ENCODE data around the gene HOXA1.
A peak's percentile ranks its signal among the peaks of the same experiment; 100 is the strongest.

Gene HOXA1

DNA sequence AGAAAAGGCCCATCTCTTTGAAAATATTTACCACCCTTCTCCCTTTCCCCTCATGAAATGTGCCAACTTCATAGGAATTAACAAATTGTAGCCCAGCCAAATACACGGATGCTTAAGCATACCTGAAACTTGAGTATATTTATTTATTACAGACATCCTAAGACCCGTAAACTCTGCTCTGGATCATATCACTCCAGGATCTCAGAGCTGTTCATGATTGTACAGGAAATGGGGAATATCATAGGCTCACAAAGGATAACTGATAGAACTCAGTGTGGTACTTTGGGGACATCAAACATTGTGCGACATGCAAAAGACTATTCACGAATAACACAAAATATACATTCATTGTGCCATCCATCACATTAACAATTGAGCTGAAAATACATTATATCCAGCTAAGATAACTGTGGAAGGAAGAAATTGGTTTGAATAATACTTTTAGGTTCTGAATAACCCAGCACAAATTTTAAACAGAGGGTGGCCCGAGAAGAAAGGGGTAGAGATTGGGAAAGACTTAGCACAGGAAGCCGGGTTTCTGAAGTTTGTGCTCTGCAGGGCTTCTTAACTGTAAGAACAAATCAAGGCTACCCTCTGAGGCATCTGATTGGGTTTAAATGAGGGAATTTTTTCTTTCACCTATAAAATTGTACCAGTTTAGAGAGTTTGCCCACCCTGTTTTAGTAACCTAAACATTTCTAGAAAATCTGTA lies 2.5 kb downstream of the HOXA1 start:
- TF ChIP-seq, protein P1, sequence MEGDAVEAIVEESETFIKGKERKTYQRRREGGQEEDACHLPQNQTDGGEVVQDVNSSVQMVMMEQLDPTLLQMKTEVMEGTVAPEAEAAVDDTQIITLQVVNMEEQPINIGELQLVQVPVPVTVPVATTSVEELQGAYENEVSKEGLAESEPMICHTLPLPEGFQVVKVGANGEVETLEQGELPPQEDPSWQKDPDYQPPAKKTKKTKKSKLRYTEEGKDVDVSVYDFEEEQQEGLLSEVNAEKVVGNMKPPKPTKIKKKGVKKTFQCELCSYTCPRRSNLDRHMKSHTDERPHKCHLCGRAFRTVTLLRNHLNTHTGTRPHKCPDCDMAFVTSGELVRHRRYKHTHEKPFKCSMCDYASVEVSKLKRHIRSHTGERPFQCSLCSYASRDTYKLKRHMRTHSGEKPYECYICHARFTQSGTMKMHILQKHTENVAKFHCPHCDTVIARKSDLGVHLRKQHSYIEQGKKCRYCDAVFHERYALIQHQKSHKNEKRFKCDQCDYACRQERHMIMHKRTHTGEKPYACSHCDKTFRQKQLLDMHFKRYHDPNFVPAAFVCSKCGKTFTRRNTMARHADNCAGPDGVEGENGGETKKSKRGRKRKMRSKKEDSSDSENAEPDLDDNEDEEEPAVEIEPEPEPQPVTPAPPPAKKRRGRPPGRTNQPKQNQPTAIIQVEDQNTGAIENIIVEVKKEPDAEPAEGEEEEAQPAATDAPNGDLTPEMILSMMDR (IDR thresholded peaks at IDR 0.05; ENCODE audit: low read depth, low read length), result no peak
- peaks cover 43% of the 10 kb centered on the region for H3K27me3 ChIP-seq (ENCODE audit: insufficient read depth, low read depth, severe bottlenecking)

GRCh38 chr7:27092819-27093110 lies 3.0 kb downstream of the HOXA1 start:
- no peak overlapping the region for H3K4me3 ChIP-seq (ENCODE audit: low read depth, low read length)
- H3K9me3 ChIP-seq (ENCODE audit: severe bottlenecking), result no peaks in the 10 kb centered on the region
- H3K27me3 ChIP-seq (ENCODE audit: insufficient read depth, low read depth, severe bottlenecking), result peaks cover 40% of the 10 kb centered on the region
- no peak for DNase-seq
- H3K27ac ChIP-seq, result no peak overlapping the region
- peaks cover 2% of the 10 kb centered on the region; the same call in 1 of the 2 replicates for H3K36me3 ChIP-seq
- TF ChIP-seq, protein P1 (IDR thresholded peaks at IDR 0.05; ENCODE audit: low read depth, low read length), result no peak

More for the DNA sequence above, 2.5 kb downstream of the HOXA1 start:
- Histone ChIP-seq H3K36me3 (peaks cover 2% of the 10 kb centered on the region; the same call in 1 of the 2 replicates), H3K4me3 (ENCODE audit: low read depth, low read length) (no peak overlapping the region), H3K9me3 (ENCODE audit: severe bottlenecking) (no peaks in the 10 kb centered on the region), H3K27ac (no peak overlapping the region)
- no peak for DNase-seq

- peaks cover 35% of the 10 kb centered on the region for H3K27me3 ChIP-seq (ENCODE audit: insufficient read depth, low read depth, severe bottlenecking)
Observed at GRCh38 chr7:27091941-27092818, 3.6 kb downstream of the HOXA1 start.

DNA sequence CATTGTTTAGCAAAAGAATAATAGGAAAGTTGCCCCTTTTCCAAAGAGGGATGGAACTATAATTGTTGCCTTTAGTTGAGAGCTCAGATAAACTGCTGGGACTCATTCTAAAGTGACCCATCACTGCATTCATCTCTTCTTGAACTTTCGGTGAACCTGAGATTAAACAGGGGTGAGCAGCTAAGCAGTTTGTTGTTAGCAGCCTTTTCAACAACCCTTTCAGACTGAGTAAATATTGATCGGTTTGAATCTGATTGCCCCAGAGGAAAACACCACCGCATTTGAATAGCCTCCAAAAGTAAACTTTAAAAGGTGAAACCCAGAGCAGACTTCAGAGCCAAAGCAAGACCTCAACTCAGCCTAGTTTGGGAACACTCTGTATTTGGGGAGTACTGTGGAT lies 4.7 kb downstream of the HOXA1 start:
- Histone ChIP-seq H3K27me3 (ENCODE audit: insufficient read depth, low read depth, severe bottlenecking) (peaks cover 24% of the 10 kb centered on the region), H3K4me3 (ENCODE audit: low read depth, low read length) (no peak overlapping the region), H3K9me3 (ENCODE audit: severe bottlenecking) (no peaks in the 10 kb centered on the region), H3K36me3 (no peaks in the 10 kb centered on the region), H3K27ac (peak overlapping the region; percentile 38)
- TF ChIP-seq, protein P1 (IDR thresholded peaks at IDR 0.05; ENCODE audit: low read depth, low read length), result no peak
- DNase-seq, result no peak

More at GRCh38 chr7:27091941-27092818, 3.6 kb downstream of the HOXA1 start:
- no peak for DNase-seq
- TF ChIP-seq, protein P1 (IDR thresholded peaks at IDR 0.05; ENCODE audit: low read depth, low read length), result no peak
- peaks cover 2% of the 10 kb centered on the region; the same call in 1 of the 2 replicates for H3K36me3 ChIP-seq
- H3K4me3 ChIP-seq (ENCODE audit: low read depth, low read length), result no peak overlapping the region
- H3K9me3 ChIP-seq (ENCODE audit: severe bottlenecking), result no peaks in the 10 kb centered on the region
- H3K27ac ChIP-seq, result no peak overlapping the region

GRCh38 chr7:27088002-27088922 lies 7.5 kb downstream of the HOXA1 start:
- no peaks in the 10 kb centered on the region for H3K36me3 ChIP-seq
- H3K9me3 ChIP-seq (ENCODE audit: severe bottlenecking), result no peaks in the 10 kb centered on the region
- no peak for DNase-seq
- no peak overlapping the region for H3K27ac ChIP-seq
- TF ChIP-seq, protein P1 (IDR thresholded peaks at IDR 0.05; ENCODE audit: low read depth, low read length), result no peak
- H3K27me3 ChIP-seq (ENCODE audit: insufficient read depth, low read depth, severe bottlenecking), result peaks cover 6% of the 10 kb centered on the region
- no peak overlapping the region for H3K4me3 ChIP-seq (ENCODE audit: low read depth, low read length)

All from WERI-Rb-1 (cell line).